K562 (cell line): ENCODE measurements around the gene PTGIR. TPM values are rescaled to one million over a fixed set of nuclear protein-coding genes. Genes with fewer than 3 reads are reported as not detected.

Experiments used
- ADNP ChIP-seq: fragments of 200-800 bp; sonication (Bioruptor generic); IDR thresholded peaks from 2 replicates; pipeline ENCODE4 v1.6.1; 2016; ENCODE audit warnings: missing genetic modification characterization, missing compliant biosample characterization
- FOXP1 ChIP-seq: sonication (generic); formaldehyde crosslinking; IDR thresholded peaks from 2 replicates; pipeline ENCODE4 v1.8.0; 2022; ENCODE audit warnings: mild to moderate bottlenecking, missing genetic modification reagents
- GTF2E2 ChIP-seq: fragments of 200-800 bp; sonication (Bioruptor generic); IDR thresholded peaks from 2 replicates; pipeline ENCODE4 v1.6.1; 2016; ENCODE audit warnings: missing genetic modification characterization, missing compliant biosample characterization
- KDM2B ChIP-seq: fragments of 250-450 bp; sonication (Bioruptor Pico); IDR thresholded peaks from 2 replicates; pipeline ENCODE4 v1.8.0; 2021; ENCODE audit warnings: mild to moderate bottlenecking, moderate library complexity
- NFATC3 ChIP-seq: fragments of 450-650 bp; IDR thresholded peaks from 2 replicates; pipeline ENCODE4 v1.6.1; 2017; ENCODE audit warnings: mild to moderate bottlenecking
- PHF20 ChIP-seq: fragments of 450-650 bp; IDR thresholded peaks from 2 replicates; pipeline ENCODE4 v1.6.1; 2018; ENCODE audit not compliant: partially characterized antibody
- SMAD4 ChIP-seq: fragments of 250-450 bp; sonication (Bioruptor Pico); conservative IDR thresholded peaks from 2 replicates; pipeline ENCODE4 v1.8.0; 2021; ENCODE audit warnings: inconsistent platforms, mild to moderate bottlenecking, moderate library complexity
- SP1 ChIP-seq: sonication (generic); formaldehyde crosslinking; IDR thresholded peaks from 2 replicates; pipeline ENCODE4 v1.8.1; 2022; ENCODE audit warnings: mild to moderate bottlenecking, missing genetic modification reagents
- TCF7 ChIP-seq: sonication (generic); IDR thresholded peaks from 2 replicates; pipeline ENCODE4 v1.6.1; 2016; ENCODE audit warnings: antibody characterized with exemption, borderline replicate concordance
- U2AF1 ChIP-seq: fragments of 200-400 bp; formaldehyde crosslinking; optimal IDR thresholded peaks from 2 replicates; pipeline ENCODE3; 2017; ENCODE audit warnings: mild to moderate bottlenecking, low read depth, low read length, moderate library complexity
- YBX1 ChIP-seq: fragments of 450-650 bp; IDR thresholded peaks from 2 replicates; pipeline ENCODE4 v1.7.1; 2016; ENCODE audit warnings: mild to moderate bottlenecking
- ZNF644 ChIP-seq: fragments of 200-800 bp; sonication (Bioruptor generic); IDR thresholded peaks from 2 replicates; pipeline ENCODE4 v1.6.1; 2016; ENCODE audit warnings: low read depth, missing genetic modification characterization, missing compliant biosample characterization
- polyA plus RNA-seq, 8 experiments: library from polyadenylated mRNA; depleted of rRNA in 4 of 8; stranded (reverse) in 5 of 8; unstranded in 3 of 8; fragments of >200 nt; fragmentation: Nextera tagmentation in 2 of 8; fragmentation: Illumina TruSeq in 1 of 8; extraction: Ambion mirVana in 2 of 8; extraction: Trizol in 1 of 8; gene quantifications; 2 replicates each; pipeline versions ENCODE4 v1.2.1 to v1.2.3, GENCODE V29; 2011 to 2014; ENCODE audit warnings: inconsistent platforms in 1 of 8, missing spikeins in 1 of 8
- total RNA-seq, 7 experiments: library from RNA; depleted of rRNA in 6 of 7; stranded (reverse); fragments of >200 nt in 6 of 7; fragmentation: Illumina TruSeq in 2 of 7; extraction: Trizol in 2 of 7; gene quantifications; 2 replicates each; pipeline versions ENCODE4 v1.2.1 to v1.2.3, GENCODE V29; 2011 to 2021; ENCODE audit warnings: low replicate concordance in 1 of 7
- TF ChIP-seq, protein P1 (sequence below): fragments of 450-650 bp; IDR thresholded peaks from 2 replicates; pipeline ENCODE4 v1.6.1; 2018; ENCODE audit warnings: mild to moderate bottlenecking, low read depth; ENCODE audit not compliant: partially characterized antibody
- TF ChIP-seq, protein P2 (sequence below), 2 experiments: fragments of 450-650 bp; IDR thresholded peaks; 2 replicates each; pipeline ENCODE4 v1.6.1; 2016
- TF ChIP-seq, protein P3 (sequence below): fragments of 450-650 bp; conservative IDR thresholded peaks from 2 replicates; pipeline ENCODE4 v1.6.1; 2016; ENCODE audit warnings: missing genetic modification characterization, low read depth, mild to moderate bottlenecking, control low read depth, missing compliant biosample characterization
- TF ChIP-seq, protein P4 (sequence below): fragments of 450-650 bp; IDR thresholded peaks from 2 replicates; pipeline ENCODE4 v1.6.1; 2017; ENCODE audit warnings: antibody characterized with exemption, mild to moderate bottlenecking

The PTGIR gene
- total and polyA plus RNA-seq, 9 of the 15 experiments (the other 6 are each of a cell fraction or from before 2014, with no cell fraction given), result 0.11 to 3.4 (median 1.1) TPM; not detected in 1

DNA sequence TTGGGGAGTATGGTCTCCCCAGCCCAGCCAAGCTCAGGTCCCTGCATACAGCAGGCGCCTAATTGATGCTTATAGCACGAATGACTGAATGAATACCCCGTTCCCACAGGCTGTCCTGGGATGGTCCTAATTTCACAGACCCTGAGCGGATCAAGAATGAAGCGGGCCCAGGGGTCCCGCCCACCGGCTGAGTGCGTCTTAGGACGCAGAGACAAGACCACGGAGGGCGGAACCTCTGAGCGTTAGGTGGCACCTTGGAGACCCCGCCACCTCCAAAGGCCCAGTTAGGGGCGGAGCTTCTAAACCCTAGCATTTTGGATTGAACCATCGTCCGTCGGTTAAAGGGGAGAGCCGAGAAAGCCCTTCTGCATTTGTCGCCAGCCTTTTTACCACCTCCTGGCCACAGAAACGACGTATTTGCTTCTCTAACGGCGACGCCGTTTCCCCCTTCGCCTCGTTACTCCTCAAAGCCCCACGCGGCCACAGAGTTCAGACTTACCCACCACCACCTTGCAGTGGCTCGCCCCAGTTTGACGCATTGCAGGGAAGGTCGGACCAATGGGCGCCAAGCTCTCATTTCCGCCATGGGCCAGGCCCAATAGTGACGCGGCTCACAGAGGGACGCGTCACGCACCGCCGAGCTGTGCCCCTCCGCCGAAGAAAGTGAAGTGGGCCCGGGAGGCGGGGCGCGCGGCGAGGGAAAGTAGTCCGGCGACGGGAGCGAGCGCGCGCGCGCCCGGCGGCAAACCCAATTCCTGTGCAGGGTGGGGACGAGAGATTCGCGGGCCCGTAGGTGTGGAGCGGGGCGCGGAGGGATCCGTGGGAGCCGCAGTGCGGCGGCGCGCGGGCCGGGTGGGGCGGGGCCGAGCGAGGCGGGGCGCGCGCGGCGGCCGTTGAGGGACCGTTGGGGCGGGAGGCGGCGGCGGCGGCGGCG, 24.2 kb downstream of the PTGIR start (continued):
- TF ChIP-seq, protein P1, sequence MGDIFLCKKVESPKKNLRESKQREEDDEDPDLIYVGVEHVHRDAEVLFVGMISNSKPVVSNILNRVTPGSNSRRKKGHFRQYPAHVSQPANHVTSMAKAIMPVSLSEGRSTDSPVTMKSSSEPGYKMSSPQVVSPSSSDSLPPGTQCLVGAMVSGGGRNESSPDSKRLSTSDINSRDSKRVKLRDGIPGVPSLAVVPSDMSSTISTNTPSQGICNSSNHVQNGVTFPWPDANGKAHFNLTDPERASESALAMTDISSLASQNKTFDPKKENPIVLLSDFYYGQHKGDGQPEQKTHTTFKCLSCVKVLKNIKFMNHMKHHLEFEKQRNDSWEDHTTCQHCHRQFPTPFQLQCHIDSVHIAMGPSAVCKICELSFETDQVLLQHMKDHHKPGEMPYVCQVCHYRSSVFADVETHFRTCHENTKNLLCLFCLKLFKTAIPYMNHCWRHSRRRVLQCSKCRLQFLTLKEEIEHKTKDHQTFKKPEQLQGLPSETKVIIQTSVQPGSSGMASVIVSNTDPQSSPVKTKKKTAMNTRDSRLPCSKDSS, result no peak
- peak; percentile 70 for TF ChIP-seq PHF20
- TF ChIP-seq TCF7, result peak; percentile 76; the same call in 1 of the 2 replicates
- TF ChIP-seq, protein P2, sequence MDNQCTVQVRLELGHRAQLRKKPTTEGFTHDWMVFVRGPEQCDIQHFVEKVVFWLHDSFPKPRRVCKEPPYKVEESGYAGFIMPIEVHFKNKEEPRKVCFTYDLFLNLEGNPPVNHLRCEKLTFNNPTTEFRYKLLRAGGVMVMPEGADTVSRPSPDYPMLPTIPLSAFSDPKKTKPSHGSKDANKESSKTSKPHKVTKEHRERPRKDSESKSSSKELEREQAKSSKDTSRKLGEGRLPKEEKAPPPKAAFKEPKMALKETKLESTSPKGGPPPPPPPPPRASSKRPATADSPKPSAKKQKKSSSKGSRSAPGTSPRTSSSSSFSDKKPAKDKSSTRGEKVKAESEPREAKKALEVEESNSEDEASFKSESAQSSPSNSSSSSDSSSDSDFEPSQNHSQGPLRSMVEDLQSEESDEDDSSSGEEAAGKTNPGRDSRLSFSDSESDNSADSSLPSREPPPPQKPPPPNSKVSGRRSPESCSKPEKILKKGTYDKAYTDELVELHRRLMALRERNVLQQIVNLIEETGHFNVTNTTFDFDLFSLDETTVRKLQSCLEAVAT (IDR thresholded peaks at IDR 0.05), result peak; percentile 75 to 88
- TF ChIP-seq FOXP1 (CRISPR knock-in tag), result peak; percentile 85; the same call in 1 of the 2 replicates
- TF ChIP-seq GTF2E2 (tag), result no peak
- no peak for TF ChIP-seq NFATC3
- TF ChIP-seq SMAD4 (CRISPR knock-in tag), result peak; percentile 98
- peak; percentile 97 for TF ChIP-seq U2AF1
- TF ChIP-seq ZNF644 (tag), result peak; percentile 96
- TF ChIP-seq KDM2B (CRISPR knock-in tag), result peak; percentile 90
- TF ChIP-seq, protein P3, sequence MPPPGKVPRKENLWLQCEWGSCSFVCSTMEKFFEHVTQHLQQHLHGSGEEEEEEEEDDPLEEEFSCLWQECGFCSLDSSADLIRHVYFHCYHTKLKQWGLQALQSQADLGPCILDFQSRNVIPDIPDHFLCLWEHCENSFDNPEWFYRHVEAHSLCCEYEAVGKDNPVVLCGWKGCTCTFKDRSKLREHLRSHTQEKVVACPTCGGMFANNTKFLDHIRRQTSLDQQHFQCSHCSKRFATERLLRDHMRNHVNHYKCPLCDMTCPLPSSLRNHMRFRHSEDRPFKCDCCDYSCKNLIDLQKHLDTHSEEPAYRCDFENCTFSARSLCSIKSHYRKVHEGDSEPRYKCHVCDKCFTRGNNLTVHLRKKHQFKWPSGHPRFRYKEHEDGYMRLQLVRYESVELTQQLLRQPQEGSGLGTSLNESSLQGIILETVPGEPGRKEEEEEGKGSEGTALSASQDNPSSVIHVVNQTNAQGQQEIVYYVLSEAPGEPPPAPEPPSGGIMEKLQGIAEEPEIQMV (tag), result no peak
- TF ChIP-seq, protein P4, sequence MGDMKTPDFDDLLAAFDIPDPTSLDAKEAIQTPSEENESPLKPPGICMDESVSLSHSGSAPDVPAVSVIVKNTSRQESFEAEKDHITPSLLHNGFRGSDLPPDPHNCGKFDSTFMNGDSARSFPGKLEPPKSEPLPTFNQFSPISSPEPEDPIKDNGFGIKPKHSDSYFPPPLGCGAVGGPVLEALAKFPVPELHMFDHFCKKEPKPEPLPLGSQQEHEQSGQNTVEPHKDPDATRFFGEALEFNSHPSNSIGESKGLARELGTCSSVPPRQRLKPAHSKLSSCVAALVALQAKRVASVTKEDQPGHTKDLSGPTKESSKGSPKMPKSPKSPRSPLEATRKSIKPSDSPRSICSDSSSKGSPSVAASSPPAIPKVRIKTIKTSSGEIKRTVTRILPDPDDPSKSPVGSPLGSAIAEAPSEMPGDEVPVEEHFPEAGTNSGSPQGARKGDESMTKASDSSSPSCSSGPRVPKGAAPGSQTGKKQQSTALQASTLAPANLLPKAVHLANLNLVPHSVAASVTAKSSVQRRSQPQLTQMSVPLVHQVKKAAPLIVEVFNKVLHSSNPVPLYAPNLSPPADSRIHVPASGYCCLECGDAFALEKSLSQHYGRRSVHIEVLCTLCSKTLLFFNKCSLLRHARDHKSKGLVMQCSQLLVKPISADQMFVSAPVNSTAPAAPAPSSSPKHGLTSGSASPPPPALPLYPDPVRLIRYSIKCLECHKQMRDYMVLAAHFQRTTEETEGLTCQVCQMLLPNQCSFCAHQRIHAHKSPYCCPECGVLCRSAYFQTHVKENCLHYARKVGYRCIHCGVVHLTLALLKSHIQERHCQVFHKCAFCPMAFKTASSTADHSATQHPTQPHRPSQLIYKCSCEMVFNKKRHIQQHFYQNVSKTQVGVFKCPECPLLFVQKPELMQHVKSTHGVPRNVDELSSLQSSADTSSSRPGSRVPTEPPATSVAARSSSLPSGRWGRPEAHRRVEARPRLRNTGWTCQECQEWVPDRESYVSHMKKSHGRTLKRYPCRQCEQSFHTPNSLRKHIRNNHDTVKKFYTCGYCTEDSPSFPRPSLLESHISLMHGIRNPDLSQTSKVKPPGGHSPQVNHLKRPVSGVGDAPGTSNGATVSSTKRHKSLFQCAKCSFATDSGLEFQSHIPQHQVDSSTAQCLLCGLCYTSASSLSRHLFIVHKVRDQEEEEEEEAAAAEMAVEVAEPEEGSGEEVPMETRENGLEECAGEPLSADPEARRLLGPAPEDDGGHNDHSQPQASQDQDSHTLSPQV, result no peak
- peak; percentile 87; the same call in 1 of the 2 replicates for TF ChIP-seq ADNP
- peak; percentile 99 for TF ChIP-seq SP1 (CRISPR knock-in tag)
- no peak for TF ChIP-seq YBX1
